Esophagus mucosa (tissue), 1 donor: ENCODE data around the gene PLD3. TPM values are rescaled to one million over a fixed set of nuclear protein-coding genes. Genes with fewer than 3 reads are reported as not detected.

Experiments
- ATAC-seq: fragments of 200-7000 bp; cut with Tn5 transposase; one replicate; pipeline ENCODE4 v1.9.1; 2020
- total RNA-seq: library from RNA; stranded (reverse); gene quantifications from one replicate; pipeline ENCODE4 v1.2.4, GENCODE V29; 2023
- donor health status: DM: yes; HTN: yes; CAD: no.

The PLD3 gene
- 55.4 TPM for total RNA-seq

GRCh38 chr19:40348125-40348913, at the start of gene PLD3, which contains the start of gene C19orf47:
PLD3 (plus strand) TSS chr19:40348695; CDS start chr19:40366484, 17,789 bp downstream.
C19orf47 (minus strand) TSS chr19:40348397; CDS start chr19:40341857, 6,540 bp downstream.
- ATAC-seq = peak; percentile 98

GRCh38 chr19:40300668-40301067, 47.8 kb upstream of the PLD3 start:
- no peak for ATAC-seq

GRCh38 chr19:40302224-40303011, 46.1 kb upstream of the PLD3 start:
- ATAC-seq = peak; percentile 72

- no peak for ATAC-seq
Measured at GRCh38 chr19:40303765-40304164, 44.7 kb upstream of the PLD3 start.

- no peak for ATAC-seq
Measured at GRCh38 chr19:40304306-40304705, 44.2 kb upstream of the PLD3 start.

- ATAC-seq = peak; percentile 66
Measured at GRCh38 chr19:40305403-40305802, 43.1 kb upstream of the PLD3 start.

- no peak for ATAC-seq
Measured at GRCh38 chr19:40309666-40310065, 38.8 kb upstream of the PLD3 start.

- no peak for ATAC-seq
Measured at GRCh38 chr19:40312533-40312932, 36.0 kb upstream of the PLD3 start.

GRCh38 chr19:40313229-40313983, 35.1 kb upstream of the PLD3 start:
- ATAC-seq = no peak

GRCh38 chr19:40314656-40315055, 33.8 kb upstream of the PLD3 start:
- ATAC-seq = peak; percentile 31

GRCh38 chr19:40315812-40316470, 32.6 kb upstream of the PLD3 start:
- no peak for ATAC-seq

GRCh38 chr19:40317338-40317737, 31.2 kb upstream of the PLD3 start:
- no peak for ATAC-seq

GRCh38 chr19:40320558-40320935, 27.9 kb upstream of the PLD3 start:
- no peak for ATAC-seq

GRCh38 chr19:40321076-40321475, 27.4 kb upstream of the PLD3 start:
- no peak for ATAC-seq

- ATAC-seq = no peak
Measured at GRCh38 chr19:40321566-40322270, 26.8 kb upstream of the PLD3 start.

- ATAC-seq = no peak
Measured at GRCh38 chr19:40322271-40322610, 26.3 kb upstream of the PLD3 start.

GRCh38 chr19:40322951-40323615, 25.4 kb upstream of the PLD3 start:
- no peak for ATAC-seq

GRCh38 chr19:40323705-40324104, 24.8 kb upstream of the PLD3 start:
- no peak for ATAC-seq

GRCh38 chr19:40326201-40326600, 22.3 kb upstream of the PLD3 start:
- ATAC-seq = no peak

- peak; percentile 65 for ATAC-seq
Measured at GRCh38 chr19:40331052-40331451, 17.4 kb upstream of the PLD3 start.

- no peak for ATAC-seq
Measured at GRCh38 chr19:40332669-40333068, 15.8 kb upstream of the PLD3 start.
